K562 treated with DMSO at 1 percent for 12 hours (cell line): ENCODE measurements around the gene RNF212. TPM values are rescaled to one million over a fixed set of nuclear protein-coding genes. Genes with fewer than 3 reads are reported as not detected.

Experiments used
- total RNA-seq: library from RNA; unstranded; fragments of 300-600 nt; gene quantifications from 2 replicates; pipeline ENCODE4 v1.2.3, GENCODE V29; 2022; ENCODE audit not compliant: insufficient read depth

RNF212 gene
- not detected in 2 replicates for total RNA-seq

GRCh38 chr4:1113311-1114009 lies at the start of gene RNF212:
TSS of gene RNF212 (minus strand) at chr4:1113564. CDS start at chr4:1113464, 100 bp downstream.

Other genes with a start within 250 kb of the RNF212 start
- gene GAK, start 181.2 kb downstream of the RNF212 start, total RNA-seq = 99.7 and 106 TPM in 2 replicates
- gene TMEM175, start 181.1 kb downstream of the RNF212 start, total RNA-seq = 31.2 and 48.5 TPM in 2 replicates
- 19.5 and 33.3 TPM in 2 replicates for gene DGKQ, start 140.0 kb downstream of the RNF212 start, total RNA-seq
- gene IDUA, start 126.5 kb downstream of the RNF212 start, total RNA-seq = 11.7 and 15.3 TPM in 2 replicates
- 1.7 and 3.3 TPM in 2 replicates for gene SLC26A1, start 120.2 kb downstream of the RNF212 start, total RNA-seq
- 16.6 and 31.0 TPM in 2 replicates for gene FGFRL1, start 101.9 kb downstream of the RNF212 start, total RNA-seq
- gene SPON2, start 59.0 kb upstream of the RNF212 start, total RNA-seq = 2.7 TPM in 1 of 2 replicates, not detected in the other
- 87.6 and 106 TPM in 2 replicates for gene CTBP1, start 135.6 kb upstream of the RNF212 start, total RNA-seq
- gene MAEA, start 176.3 kb upstream of the RNF212 start, total RNA-seq = 68.8 and 81.9 TPM in 2 replicates
- 2.2 and 6.2 TPM in 2 replicates for gene UVSSA, start 233.6 kb upstream of the RNF212 start, total RNA-seq